Fibroblast of lung (primary cell): Measurements from ENCODE around the gene ARID5A.

Source experiments
- EZH2 ChIP-seq: IDR thresholded peaks from 2 replicates; pipeline ENCODE4 v1.5.1; 2012; ENCODE audit warnings: low read length, control low read depth, mild to moderate bottlenecking; ENCODE audit errors: missing control alignments
- TF ChIP-seq, protein P1 (sequence below), 2 donors: IDR thresholded peaks in 1 of 2; conservative IDR thresholded peaks in 1 of 2; 1 replicate in 1 of 2; 2 replicates in 1 of 2; pipeline ENCODE4 v1.5.1; 2011 to 2012; ENCODE audit warnings: low read length in 2 of 2, control low read depth in 1 of 2, inconsistent platforms in 1 of 2, low read depth in 1 of 2, mild to moderate bottlenecking in 1 of 2

DNA sequence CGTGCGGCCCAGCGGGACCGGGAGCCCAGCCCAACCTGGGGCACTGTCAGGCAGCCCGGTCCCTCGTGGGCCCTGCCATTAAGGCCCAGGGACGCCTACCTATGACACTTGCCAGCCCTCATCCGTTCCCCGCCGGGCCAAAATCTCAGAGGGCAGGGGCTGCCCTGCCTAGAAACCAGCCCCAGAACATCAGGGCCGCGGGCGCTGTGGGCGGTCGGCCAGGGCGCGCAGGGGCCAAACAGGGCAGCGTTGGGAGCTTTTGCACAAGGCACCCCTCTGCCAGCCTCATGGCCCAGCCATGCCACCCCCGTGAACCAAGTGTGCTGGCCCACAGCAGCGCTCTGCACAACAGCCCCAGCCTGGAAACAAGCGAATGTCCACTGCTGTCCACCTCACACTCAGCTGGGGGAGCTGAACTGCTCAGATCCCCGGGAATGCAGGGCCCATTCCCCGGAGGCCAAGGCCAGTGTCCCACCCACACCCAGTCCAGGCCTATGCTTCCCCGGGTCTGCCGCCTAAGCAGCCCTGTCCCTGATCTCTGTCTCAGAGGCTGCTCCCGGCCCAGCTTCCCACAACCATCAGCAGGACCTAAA is 27.9 kb upstream of the ARID5A start:
- TF ChIP-seq, protein P1, sequence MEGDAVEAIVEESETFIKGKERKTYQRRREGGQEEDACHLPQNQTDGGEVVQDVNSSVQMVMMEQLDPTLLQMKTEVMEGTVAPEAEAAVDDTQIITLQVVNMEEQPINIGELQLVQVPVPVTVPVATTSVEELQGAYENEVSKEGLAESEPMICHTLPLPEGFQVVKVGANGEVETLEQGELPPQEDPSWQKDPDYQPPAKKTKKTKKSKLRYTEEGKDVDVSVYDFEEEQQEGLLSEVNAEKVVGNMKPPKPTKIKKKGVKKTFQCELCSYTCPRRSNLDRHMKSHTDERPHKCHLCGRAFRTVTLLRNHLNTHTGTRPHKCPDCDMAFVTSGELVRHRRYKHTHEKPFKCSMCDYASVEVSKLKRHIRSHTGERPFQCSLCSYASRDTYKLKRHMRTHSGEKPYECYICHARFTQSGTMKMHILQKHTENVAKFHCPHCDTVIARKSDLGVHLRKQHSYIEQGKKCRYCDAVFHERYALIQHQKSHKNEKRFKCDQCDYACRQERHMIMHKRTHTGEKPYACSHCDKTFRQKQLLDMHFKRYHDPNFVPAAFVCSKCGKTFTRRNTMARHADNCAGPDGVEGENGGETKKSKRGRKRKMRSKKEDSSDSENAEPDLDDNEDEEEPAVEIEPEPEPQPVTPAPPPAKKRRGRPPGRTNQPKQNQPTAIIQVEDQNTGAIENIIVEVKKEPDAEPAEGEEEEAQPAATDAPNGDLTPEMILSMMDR (conservative IDR thresholded peaks at IDR 0.05 in 1 of 2, IDR thresholded peaks at IDR 0.05 in 1 of 2; ENCODE audit: low read depth in 1 of 2, low read length in 2 of 2), result no peak
- no peak for TF ChIP-seq EZH2
